Cardiac ventricle fibroblast (primary cell): ENCODE data around the gene SOCS2. TPM values are rescaled to one million over a fixed set of nuclear protein-coding genes. Genes with fewer than 3 reads are reported as not detected.

Experiments
- total RNA-seq: library from RNA; depleted of rRNA; stranded (reverse); fragments of >200 nt; gene quantifications from 2 replicates; pipeline ENCODE4 v1.2.3, GENCODE V29; 2015

SOCS2 gene
- 32.6 and 45.1 TPM in 2 replicates for total RNA-seq

GRCh38 chr12:93571925-93572711 lies at the start of gene SOCS2:
Gene SOCS2 (plus strand): TSS chr12:93572675. CDS start chr12:93572898, 223 bp downstream.

Other genes starting within 250 kb of the SOCS2 start
- 62.0 and 62.3 TPM in 2 replicates for gene NUDT4, start 194.8 kb upstream of the SOCS2 start, total RNA-seq
- 26.5 TPM in 2 replicates for gene UBE2N, start 130.7 kb upstream of the SOCS2 start, total RNA-seq
- gene MRPL42, start 105.2 kb upstream of the SOCS2 start, total RNA-seq, result 36.9 and 51.0 TPM in 2 replicates
- 27.8 and 29.3 TPM in 2 replicates for gene CRADD, start 104.7 kb downstream of the SOCS2 start, total RNA-seq